ENCODE data around the gene VAPB. TPM values are rescaled to one million over a fixed set of nuclear protein-coding genes. Genes with fewer than 3 reads are reported as not detected.

VAPB gene
- total RNA-seq, 1 experiment from 2014 or later, result 51.1 TPM

DNA sequence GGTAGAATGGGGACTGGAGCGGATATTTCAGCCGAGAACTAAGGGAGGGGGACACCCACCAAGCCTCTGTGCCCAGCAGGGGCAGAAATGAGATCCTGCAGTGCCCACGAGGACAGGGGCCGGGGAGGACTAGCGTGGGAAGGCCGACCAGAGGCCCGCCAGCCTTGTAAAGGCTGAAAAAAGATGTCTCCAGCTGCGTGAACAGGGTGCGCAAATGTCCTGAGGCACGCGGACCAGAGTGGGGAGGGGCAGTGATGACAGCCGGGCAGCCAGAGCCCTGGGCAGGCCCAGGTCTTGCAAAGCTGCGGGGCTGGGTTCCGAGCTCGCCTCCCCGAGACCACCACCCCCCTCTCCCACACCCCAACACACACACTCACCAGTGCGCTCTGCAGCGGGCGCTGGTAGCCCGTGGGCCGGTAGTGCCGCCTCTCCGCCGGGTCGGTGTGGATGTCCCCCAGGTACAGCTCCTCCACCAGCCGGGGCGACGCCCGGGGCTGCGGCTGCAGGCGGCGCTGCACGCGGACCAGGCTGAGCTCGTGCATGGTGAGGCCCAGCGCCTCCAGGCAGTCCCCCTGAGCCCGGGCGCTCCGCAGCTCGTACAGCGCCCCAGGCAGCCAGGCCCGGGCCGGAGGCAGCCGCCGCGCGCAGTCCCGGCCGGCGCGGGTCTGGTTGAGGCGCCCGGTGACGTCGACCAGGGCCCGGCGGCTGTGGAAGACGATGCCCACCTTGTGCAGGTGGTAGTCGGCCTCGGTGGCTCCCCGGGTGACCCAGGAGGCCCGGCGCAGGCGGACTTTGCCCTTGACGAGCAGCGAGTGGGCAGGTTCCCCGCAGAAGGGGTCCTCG is 77.9 kb downstream of the VAPB start:
- Histone ChIP-seq H3K9me3 (ENCODE audit: control insufficient read depth in 1 of 2, insufficient read depth in 1 of 2, low read depth in 1 of 2, low read length in 2 of 2) (no peaks in the 10 kb centered on the region), H3K27ac (ENCODE audit: low read depth, low read length) (no peak overlapping the region), H3K9me2 (ENCODE audit: insufficient read depth) (no peaks in the 10 kb centered on the region), H3K4me2 (ENCODE audit: low read length) (no peak overlapping the region), H3K9ac (ENCODE audit: low read length) (no peak overlapping the region), H2AFZ (ENCODE audit: low read depth, low read length, poor library complexity, severe bottlenecking) (no peak overlapping the region), H4K20me1 (ENCODE audit: insufficient read depth) (no peaks in the 10 kb centered on the region), H3K27me3 (ENCODE audit: insufficient read depth, low read length) (no peaks in the 10 kb centered on the region), H3K79me2 (ENCODE audit: insufficient read depth, low read length) (no peaks in the 10 kb centered on the region), H3K36me3 (ENCODE audit: control insufficient read depth in 1 of 2, insufficient read depth in 2 of 2, low read length in 2 of 2) (no peaks in the 10 kb centered on the region), H3K4me1 (ENCODE audit: control insufficient read depth in 1 of 2, insufficient read depth in 2 of 2, low read length in 2 of 2) (no peaks in the 10 kb centered on the region), H3K4me3 (replicated peaks in 1 of 2; ENCODE audit: low read depth in 1 of 2, low read length in 2 of 2) (no peak overlapping the region)
- ChIA-PET RAD21 (ENCODE audit: low non-redundant PET in 1 of 2, low total read pairs in 2 of 2, uncharacterized antibody in 2 of 2, unreplicated experiment in 2 of 2) (no interaction called here), POLR2A (no interaction called here), CTCF (no interaction called here)
- intact Hi-C loops (cut with micrococcal nuclease), result no loop called here
- ATAC-seq, result no peak
- BruUV-seq (replicated peaks), result no TSS peak
- DNase-seq (ENCODE audit: low read depth, low spot score), result no peak
- TF ChIP-seq POLR2AphosphoS5 (IDR thresholded peaks at IDR 0.05; ENCODE audit: low read depth, low read length) (no peak), CEBPB (IDR thresholded peaks at IDR 0.05; ENCODE audit: low read depth) (no peak), RAD21 (IDR thresholded peaks at IDR 0.05; ENCODE audit: low read depth) (no peak), TCF7L2 (IDR thresholded peaks at IDR 0.05; ENCODE audit: borderline replicate concordance, extremely low read depth, insufficient read depth, insufficient read length) (no peak), JUND (IDR thresholded peaks at IDR 0.05) (no peak), SRF (IDR thresholded peaks at IDR 0.05; ENCODE audit: low read depth) (no peak), ATF3 (IDR thresholded peaks at IDR 0.05) (no peak), SIN3A (IDR thresholded peaks at IDR 0.05; ENCODE audit: low read depth) (no peak), CBX3 (IDR thresholded peaks at IDR 0.05; ENCODE audit: low read depth) (no peak), ZFX (IDR thresholded peaks at IDR 0.05) (no peak), EGR1 (IDR thresholded peaks at IDR 0.05; ENCODE audit: low read depth) (no peak), SP1 (IDR thresholded peaks at IDR 0.05; ENCODE audit: low read depth) (no peak), POLR2A (IDR thresholded peaks at IDR 0.05; ENCODE audit: borderline replicate concordance, extremely low read depth, insufficient read depth, insufficient read length) (no peak)
- TF ChIP-seq, protein P1, sequence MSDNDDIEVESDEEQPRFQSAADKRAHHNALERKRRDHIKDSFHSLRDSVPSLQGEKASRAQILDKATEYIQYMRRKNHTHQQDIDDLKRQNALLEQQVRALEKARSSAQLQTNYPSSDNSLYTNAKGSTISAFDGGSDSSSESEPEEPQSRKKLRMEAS (IDR thresholded peaks at IDR 0.05), result no peak
- TF ChIP-seq, protein P2, sequence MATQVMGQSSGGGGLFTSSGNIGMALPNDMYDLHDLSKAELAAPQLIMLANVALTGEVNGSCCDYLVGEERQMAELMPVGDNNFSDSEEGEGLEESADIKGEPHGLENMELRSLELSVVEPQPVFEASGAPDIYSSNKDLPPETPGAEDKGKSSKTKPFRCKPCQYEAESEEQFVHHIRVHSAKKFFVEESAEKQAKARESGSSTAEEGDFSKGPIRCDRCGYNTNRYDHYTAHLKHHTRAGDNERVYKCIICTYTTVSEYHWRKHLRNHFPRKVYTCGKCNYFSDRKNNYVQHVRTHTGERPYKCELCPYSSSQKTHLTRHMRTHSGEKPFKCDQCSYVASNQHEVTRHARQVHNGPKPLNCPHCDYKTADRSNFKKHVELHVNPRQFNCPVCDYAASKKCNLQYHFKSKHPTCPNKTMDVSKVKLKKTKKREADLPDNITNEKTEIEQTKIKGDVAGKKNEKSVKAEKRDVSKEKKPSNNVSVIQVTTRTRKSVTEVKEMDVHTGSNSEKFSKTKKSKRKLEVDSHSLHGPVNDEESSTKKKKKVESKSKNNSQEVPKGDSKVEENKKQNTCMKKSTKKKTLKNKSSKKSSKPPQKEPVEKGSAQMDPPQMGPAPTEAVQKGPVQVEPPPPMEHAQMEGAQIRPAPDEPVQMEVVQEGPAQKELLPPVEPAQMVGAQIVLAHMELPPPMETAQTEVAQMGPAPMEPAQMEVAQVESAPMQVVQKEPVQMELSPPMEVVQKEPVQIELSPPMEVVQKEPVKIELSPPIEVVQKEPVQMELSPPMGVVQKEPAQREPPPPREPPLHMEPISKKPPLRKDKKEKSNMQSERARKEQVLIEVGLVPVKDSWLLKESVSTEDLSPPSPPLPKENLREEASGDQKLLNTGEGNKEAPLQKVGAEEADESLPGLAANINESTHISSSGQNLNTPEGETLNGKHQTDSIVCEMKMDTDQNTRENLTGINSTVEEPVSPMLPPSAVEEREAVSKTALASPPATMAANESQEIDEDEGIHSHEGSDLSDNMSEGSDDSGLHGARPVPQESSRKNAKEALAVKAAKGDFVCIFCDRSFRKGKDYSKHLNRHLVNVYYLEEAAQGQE (IDR thresholded peaks at IDR 0.05; ENCODE audit: low read depth), result no peak
